HG02938 (cell line): ENCODE measurements around the gene RCN2.
"Not testable (repeated sequence)": the region's sequence is repeated elsewhere in the genome, so short reads cannot be mapped to it uniquely, and the experiment has no call there.

Source experiments
- ATAC-seq: cut with Tn5 transposase; IDR thresholded peaks from one replicate; pipeline ENCODE4 v1.9.1; 2021; ENCODE audit warnings: mild to moderate bottlenecking, moderate library complexity; ENCODE audit not compliant: unreplicated experiment

RCN2 gene

GRCh38 chr15:76930831-76931396 lies 635 bp upstream of the RCN2 start:
- no peak for ATAC-seq

- ATAC-seq = no peak
Observed at GRCh38 chr15:76932135-76932966, 802 bp downstream of the RCN2 start.

- ATAC-seq = no peak
Observed at GRCh38 chr15:76935620-76936019, 4.1 kb downstream of the RCN2 start.

- no peak for ATAC-seq
Observed at GRCh38 chr15:76936671-76937070, 5.1 kb downstream of the RCN2 start.

GRCh38 chr15:76938752-76939151 lies 7.2 kb downstream of the RCN2 start:
- ATAC-seq = no peak

- no peak for ATAC-seq
Observed at GRCh38 chr15:76939715-76940114, 8.2 kb downstream of the RCN2 start.

GRCh38 chr15:76941636-76942035 lies 10.1 kb downstream of the RCN2 start:
- no peak for ATAC-seq

- ATAC-seq = no peak
Observed at GRCh38 chr15:76942331-76942730, 10.8 kb downstream of the RCN2 start.

GRCh38 chr15:76945494-76946093 lies 14.0 kb downstream of the RCN2 start:
- no peak for ATAC-seq

GRCh38 chr15:76947454-76947853 lies 15.9 kb downstream of the RCN2 start:
- no peak for ATAC-seq

GRCh38 chr15:76951220-76951619 lies 19.7 kb downstream of the RCN2 start:
- no peak for ATAC-seq

GRCh38 chr15:76953913-76954312 lies 22.4 kb downstream of the RCN2 start:
- ATAC-seq = no peak

GRCh38 chr15:76954744-76955143 lies 23.2 kb downstream of the RCN2 start:
- ATAC-seq = no peak

- ATAC-seq = no peak
Observed at GRCh38 chr15:76961268-76962011, 29.9 kb downstream of the RCN2 start.

GRCh38 chr15:76962337-76963013 lies 30.9 kb downstream of the RCN2 start:
- no peak for ATAC-seq

GRCh38 chr15:76963596-76963995 lies 32.0 kb downstream of the RCN2 start:
- no peak for ATAC-seq

- ATAC-seq = no peak
Observed at GRCh38 chr15:76964157-76964556, 32.6 kb downstream of the RCN2 start.

GRCh38 chr15:76966051-76966450 lies 34.5 kb downstream of the RCN2 start:
- ATAC-seq = not testable (repeated sequence)

- ATAC-seq = no peak
Observed at GRCh38 chr15:76967067-76967466, 35.5 kb downstream of the RCN2 start.

- no peak for ATAC-seq
Observed at GRCh38 chr15:76968306-76968705, 36.8 kb downstream of the RCN2 start.
